Stromal cell of bone marrow (primary cell): ENCODE data around the gene PKDREJ.
"Not testable (repeated sequence)": the region's sequence is repeated elsewhere in the genome, so short reads cannot be mapped to it uniquely, and the experiment has no call there.

Source experiments
- DNase-seq: peaks from one replicate; pipeline ENCODE4 v3.0.0-alpha.2; 2012; ENCODE audit warnings: low read depth

Gene PKDREJ

DNA sequence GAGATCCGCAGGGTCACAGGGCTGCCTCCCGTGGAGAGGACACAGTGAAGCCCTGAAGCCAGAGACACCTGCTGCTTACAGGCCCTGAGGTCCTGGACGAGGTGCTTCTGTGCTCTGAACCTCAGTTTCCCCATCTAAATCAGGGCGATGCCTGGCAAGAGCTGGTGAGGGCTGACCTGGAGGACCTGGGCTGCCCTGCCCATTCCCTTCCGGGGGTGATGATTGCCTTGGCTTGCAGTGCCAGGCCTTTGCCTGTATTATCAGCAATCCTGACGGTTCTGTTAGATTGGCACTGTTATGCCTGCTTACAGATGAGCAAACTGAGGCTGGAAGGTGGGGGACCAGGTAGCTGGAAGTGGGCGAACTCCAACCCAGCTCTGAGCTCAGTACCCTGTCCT is 25.7 kb upstream of the PKDREJ start:
- no peak for DNase-seq

DNA sequence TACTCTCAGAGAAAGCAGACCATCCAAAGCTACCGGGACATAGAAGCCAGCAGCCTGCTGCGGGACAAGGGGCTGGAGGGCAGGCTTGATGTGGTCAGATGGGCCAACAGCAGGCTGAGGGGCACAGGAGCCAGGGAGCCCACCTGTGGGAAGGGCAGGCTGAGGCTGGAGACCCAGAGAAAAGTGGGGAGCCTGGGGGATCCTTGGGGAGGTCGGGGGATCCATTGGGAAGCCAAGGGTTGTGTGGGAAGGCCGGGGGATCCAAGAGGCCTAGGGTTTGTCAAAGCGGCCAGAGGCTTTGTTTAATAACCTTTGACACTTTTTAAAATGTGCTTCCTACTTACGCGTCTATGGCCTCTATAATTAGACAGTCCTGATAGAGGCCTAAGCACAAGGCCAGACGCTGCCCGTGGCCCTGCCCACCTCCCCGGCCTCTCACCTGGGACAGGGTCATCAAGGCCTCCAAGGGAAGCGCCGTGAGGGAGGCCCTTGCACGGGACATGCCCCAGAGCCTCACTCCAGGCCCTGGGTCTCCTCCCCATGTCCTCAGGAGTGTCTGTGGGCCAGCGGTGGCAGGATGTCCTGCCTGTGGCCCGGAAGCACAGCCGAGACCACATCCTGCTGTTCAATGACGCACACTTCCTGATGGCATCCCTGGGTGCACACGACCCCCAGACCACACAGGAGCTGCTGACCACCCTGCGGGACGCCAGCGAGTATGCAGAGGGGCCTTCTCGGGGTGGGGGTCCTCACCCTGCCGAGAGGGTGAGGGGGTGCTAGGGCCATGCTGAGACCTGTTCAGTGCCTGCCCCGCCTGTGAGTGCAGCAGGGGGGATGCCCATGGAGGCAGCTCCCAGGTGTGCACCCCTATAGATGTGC is 25.0 kb upstream of the PKDREJ start:
- no peak for DNase-seq

DNA sequence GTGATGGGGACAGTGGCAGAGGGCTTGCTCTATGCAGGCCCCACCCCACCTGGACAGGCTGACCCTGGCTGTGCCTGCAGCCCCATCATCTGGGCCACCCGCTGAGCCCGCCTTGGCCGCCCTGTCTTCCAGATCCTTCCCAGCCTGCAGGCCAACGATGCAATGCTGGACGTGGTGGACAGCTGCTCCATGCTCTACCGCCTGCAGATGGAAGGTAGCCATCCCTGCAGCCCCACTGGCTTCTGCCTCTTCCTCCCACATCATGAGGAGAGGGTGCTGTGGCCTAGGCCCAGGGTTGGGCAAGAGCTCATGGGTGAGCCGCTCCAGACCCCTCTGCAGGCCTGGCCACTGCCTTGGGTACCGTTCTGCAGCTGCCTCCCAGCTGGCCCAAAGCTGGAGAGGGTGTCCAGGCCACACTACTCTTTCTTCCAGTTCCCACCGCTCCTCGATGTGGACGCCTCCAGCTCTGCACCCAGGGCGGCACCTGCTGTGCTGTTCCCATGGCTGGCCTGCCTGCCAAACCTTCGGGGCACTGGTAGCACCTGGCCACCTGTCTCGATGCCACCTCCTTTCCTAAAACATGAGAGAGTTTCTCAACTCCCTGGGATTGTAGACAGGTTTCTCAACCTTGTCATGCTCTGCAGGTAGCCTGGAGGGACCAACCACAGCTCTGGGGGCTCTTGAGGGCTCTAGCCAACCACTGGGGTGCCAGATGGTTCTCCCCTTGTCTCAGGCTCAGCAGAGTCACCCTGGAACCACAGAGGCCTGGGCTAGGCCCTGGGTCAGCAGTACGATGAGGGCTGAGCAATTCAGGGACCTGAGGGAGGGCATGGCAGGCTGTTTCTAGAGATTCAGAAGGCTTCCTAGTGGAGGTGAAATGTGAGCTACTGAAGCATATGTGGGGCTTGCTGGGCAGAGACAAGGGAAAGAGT is 24.1 kb upstream of the PKDREJ start:
- no peak for DNase-seq

DNA sequence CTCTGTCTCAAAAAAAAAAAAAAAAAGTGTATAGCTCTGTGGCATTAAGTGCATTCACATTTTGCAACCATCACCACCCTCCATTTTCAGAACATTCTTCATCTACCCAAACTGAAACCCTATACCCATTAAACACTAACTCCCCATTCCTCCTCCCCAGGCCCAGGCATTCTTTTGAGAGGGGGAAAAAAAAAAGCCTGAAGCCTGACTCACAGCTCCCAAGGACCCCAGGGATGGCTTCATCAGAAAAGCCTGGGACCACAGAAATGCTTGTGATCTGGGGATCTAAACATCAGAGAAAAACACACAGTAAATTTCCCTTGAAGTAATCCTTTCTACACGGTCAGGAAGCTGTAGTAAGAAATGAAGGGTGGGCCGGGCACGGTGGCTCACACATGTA is 22.9 kb upstream of the PKDREJ start:
- DNase-seq: no peak

DNA sequence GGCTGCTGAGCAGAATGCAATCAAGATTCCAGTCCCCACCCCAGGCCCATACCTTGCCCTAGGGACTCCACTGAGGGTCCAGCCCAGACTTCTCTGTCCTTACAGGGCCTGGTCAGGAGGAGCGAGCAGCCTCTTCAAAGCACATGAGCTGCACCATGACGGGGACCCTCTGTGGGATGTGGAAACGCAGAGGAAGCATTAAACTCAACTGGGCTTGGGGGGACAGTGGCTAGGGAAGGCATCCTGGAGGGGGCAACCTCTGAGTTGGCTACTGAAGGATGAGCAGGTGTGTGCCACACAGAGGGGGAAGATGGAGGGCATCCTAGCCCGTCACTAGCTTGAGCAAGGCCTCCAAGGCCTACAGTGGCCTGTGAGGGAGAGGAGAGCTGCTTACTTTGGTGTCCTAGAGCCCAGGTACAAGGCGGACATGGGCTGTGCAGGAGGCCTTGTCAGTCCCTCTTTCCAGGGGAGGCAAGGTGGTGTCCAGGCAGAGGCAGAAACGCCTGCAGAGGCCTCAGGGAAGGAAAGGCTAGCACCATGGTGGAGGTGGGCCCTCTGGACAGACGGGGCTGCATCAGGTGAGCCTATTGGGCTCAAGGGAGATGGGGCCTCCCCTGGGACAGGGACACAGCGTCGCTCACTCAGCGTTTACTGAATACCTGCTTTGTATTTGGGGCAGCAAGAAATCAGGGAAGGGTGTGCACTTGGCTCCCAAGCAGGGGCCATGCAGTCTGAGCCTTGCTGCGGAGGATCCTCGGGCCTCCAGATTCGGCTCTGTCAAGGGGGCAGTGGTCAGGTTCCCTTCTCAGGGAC is 18.9 kb upstream of the PKDREJ start:
- no peak for DNase-seq

DNA sequence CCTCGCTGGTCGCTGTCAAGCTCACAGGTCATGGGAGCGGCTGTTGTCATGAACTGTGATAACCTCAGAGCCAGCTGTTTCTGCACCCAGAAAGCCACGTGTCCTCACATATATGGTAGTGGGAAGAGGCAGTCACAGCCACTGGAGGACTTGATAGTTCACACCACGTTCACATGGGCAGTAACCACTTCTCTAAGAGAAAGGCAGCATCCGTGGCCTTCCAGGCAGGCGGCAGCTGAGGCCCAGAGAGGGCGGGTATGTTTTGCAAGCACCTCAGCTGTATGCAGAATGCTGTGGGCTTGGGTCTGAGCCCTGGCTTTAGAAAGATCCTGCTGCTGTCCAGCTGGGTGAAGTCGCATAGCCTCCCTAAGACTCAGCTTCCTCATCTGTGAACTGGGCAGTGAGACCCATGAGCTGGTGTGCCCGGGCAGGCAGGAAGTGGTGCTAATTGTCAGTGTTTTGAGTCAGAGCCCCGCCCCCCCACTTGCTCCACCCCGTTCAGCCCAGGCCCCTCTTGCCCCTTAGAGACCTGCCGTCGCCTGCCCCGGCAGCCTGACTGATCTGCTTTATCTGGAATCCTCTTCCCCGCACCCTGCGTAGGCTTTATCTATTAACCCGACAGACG is 18.0 kb upstream of the PKDREJ start:
- no peak for DNase-seq

DNA sequence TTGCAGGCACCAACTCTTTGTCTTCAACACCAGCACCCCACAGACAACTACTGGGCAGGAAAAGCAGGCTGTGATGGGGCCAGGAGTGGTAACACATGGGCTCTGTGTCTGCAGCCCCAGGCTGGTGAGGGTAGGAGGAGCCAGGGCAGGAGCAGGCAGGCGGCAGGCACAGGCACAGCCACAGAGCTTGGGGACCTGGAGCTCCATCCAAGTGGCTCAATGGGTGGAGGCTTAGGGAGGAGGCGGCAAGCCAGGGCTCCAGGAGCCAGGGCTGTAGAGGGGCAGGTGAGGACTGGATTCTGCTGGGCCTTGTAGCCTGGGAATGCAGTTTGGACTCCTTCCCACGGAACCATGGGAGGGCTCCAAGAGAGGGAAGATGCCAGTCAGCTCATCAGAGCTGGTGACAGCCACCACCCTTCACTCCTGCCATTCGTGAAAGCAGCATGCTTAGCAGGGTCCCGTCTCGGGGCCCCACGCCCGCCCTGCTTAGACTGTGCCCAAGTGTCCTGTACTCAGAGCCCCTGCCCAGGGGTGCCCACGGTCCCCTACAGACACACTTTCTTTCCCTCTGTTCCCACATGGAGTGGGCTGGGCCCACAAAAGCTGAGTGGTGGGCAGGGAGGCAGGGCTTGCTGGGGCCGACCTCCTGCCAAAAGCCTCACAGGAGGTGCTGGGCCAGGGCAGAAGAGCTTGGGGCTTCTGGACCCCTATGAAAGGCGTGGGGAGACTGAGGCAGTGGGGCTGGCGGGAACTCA is 17.1 kb upstream of the PKDREJ start:
- DNase-seq: no peak

DNA sequence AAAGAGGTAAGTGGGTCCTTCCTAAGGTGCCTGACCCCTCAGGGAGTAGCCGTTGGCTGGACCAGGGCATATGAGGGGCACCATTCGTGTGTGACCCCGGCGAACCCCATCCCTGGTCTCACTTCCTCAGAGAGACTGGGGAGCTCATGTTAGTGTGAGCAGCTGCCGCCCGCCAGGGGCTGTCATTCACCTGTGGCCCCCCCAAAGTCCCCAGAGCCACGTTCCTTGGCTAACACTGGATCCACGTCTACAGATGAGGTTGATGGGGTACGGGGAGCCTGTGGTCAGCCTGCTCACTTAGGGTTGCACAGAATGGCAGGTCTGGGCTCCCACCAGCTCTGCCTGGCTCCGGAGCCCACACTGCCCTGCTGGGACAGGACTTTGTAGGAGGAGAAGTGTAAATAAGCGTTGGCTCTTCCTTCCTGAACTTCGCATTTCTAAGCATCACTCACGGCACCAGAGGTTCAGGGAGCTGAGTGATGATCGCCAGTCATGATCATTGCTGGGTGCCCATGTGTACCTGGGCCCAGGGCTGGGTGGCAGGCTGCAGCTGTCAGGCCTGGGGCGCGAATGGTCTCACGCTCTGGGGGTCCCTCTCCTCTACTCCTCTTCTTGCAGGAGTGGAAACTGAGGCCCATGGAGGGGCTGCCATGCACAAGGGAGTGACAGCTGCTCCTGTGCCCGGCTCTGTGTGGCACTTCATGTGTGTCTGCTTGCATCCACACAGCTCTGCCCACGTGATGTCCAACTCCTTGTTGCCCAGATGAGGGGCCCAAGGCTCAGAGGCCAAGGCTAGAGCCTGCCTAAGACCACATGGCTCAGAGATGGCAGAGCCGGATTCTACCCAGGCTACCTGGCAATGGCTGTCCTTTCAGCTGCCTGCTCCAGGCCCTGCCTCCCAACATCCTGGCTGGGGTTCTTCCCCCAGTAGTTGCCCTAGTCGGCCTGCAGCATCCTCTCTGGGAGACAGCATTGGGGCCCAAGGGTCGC is 15.8 kb upstream of the PKDREJ start:
- DNase-seq: no peak

DNA sequence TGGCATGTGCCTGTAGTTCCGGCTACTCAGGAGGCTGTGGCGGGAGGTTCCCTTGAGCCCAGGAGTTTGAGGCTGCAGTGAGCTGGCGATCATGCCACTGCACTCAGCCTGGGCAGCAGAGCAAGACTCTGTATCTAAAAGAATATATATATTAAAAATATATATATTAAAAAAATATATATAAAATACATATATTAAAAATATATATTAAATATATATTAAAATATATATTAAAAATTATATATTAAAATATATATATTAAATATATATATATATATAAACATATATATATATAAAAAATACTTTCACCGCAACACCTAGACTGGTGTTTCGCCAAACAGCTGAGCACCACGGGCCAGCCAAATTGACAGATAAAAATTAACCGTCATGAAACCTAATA is 13.4 kb upstream of the PKDREJ start:
- DNase-seq: no peak

DNA sequence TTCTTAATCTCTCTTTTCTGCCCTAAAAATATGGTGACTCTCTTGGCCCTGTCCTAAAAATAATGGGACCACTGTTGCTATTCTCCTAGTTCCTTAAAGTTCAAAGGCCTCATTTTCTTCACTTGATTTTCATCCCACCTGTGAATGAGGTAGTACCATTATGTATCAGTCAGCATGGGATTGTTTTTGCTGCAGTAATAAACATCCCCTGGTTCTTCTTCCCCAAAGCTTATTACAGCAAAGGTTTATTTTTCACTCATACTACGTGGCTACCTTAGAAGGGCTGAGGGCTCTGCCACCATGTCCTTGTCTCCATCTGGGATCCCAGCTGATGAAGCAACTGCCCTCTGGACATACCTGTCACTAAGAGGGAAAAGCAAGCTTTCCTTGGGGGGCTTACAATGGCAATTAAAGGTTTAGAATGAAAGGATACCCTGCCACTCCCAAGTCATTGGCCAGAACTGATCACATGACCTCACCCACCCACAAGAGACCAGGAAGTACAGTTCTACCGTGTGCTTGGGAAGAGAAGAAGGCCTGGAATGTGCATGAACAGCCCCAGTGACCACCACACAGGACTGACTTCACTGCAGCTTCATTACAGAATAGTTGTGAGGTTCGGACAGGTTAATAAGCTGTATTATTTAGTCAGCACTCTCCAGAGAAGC is 12.4 kb upstream of the PKDREJ start:
- no peak for DNase-seq

DNA sequence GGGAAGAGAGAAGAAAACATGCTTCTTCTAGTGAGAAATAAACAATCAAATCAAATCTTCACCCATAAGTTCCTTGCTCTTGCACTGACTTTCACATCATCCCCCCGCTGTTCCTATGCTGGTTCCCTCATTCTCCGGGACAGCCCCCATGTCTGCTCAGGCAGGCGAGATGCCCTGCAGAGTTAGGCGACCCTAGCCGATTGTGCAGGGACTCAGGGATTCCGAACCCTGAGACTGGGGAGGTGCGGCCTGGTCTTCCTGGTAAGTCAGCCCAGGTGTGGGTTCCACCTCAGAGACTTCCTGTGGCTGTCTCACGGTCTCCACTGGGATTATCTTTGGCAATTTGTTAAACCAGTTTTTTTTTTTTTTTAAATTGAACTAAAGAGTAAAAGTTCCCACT is 11.2 kb upstream of the PKDREJ start:
- no peak for DNase-seq

DNA sequence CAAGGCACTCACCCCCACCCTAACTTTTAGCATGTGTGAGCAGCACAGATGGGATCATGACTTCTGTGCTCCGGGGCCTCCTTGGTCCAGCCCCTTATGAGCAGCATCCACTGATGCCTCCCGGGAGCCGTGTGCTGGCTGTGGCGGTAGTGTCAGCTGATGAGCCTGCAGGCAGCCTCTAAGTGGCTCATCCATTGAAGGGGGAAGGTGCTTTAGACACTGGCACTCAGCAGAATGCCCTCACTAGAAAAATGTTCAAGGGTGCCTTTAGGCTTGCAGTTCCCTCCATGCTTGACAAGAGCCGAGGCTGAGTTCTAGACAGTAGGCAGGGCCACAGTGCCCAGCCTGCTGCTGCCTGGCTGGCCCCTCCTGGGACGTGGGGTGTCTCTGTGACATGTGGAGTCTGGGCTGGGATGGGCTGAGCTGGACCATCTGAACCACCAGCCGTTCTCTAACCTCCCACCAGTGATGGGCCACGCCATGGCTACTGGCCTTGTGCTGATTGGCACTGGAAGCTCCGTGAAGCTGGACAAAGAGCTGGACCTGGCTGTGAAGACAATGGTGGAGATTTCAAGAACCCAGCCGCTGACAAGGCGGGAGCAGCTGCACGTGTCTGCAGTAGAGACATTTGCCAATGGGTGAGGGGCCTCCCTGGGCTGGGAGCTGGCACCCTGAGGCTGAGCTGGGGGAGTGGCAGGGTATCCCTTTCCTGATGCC is 10.4 kb upstream of the PKDREJ start:
- no peak for DNase-seq

DNA sequence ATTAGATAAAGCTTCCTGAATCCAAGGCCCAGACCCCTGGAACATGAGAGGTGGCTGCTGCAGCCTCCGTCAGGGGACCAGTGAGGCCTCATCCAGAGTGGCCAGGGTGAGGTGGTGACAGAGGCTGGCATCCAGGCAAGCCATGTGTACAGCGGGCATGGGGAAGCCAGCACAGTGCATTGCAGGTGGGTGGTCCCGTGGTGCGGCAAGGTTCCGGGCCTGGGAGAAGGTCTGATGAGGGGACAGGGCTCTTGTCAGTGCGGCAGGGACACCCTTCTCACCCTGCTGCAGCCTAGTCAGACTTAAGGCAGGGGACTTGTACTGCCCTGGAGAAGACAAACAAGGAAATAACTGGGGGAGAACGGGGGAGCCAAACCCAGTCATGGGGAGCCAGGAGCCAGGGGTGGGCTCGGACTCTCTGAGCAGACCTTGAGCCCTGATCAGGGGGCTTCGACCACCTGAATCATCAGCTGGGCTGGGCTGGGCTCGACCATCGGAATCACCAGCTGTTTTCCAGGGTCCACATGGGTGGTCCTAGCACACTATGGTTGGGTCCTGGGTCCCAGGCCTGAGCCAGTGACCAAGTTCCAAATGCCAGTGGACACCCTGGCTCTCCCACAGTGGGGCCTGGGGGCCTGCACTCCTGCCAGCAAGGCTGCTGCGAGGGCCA is 9.8 kb upstream of the PKDREJ start:
- DNase-seq: no peak

DNA sequence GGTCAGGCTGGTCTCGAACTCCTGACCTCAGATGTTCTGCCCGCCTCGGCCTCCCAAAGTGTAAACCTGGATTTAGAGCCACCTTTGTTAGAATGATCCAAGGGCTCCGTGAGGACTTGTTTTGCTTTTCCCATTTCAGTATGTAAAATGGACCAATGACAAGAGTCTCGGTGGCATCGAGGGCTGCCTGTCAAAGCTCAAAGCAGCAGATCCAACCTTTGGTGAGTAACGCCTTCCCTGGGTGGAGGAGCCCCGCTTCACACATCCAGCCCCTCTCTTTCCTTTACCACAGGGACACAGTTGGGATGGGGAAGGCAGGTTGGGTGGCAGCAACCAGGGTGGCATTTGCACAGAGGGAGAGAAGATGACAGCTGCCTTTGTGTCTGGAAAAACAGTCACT is 9.1 kb upstream of the PKDREJ start:
- no peak for DNase-seq

DNA sequence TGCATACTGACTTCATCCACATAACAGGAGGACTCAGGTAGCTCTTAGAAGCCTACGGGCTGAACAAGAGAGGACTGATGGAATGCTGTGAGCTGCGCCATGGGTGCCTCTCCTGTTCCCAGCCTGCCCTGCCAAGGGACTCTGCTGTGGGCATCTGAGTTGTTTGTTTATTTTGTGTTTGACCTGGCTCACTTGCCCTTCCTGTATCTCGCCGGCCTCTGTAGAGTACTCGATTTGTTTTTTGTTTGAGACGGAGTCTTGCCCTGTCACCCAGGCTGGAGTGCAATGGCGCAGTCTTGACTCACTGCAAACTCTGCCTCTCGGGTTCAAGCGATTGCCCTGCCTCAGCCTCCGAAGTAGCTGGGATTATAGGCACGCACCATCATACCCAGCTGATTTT is 6.4 kb upstream of the PKDREJ start:
- DNase-seq: no peak

DNA sequence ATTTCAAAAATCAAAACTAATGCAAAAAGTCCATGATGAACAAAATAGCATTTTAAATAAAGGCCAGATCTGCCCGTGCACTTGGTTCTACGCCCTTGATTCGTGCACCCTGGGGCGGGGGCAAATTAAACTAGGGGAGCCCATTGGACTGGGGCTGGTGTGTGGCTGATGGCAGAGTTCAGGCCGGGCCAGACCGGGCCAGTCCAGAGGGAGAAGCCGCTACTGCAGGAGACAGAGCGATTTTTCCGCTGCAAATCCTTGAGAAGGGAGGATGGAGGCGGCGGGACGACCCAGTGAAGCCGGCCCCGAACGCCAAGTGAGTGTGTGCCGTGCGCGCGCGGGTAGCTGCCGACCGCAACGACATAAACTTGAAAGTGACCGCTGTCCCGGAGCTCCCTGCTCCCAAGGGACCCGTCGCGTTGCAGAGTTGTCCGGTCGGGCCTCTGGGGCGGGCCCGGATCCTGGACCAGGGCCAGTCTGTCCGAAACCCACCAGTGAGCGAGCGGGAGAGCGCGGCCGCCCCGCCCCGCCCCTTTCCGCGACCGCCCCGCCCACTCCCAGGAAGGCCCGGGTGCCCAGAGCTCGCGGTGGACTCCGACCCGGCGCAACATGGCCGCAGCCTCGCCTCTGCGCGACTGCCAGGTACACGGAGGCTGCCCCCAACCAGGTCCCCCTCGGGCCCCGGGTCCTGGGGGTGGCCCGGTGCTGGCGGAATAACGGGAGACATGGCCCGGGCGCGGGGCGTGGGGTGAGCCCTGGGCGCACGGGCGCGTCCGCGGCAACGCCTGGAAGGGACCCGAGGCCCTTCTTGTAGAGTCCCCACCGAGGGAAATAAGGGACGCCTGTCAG is 4.5 kb upstream of the PKDREJ start, which contains the start of gene TTC38:
TSS of gene TTC38 (plus strand) at position 578 of the 849 bp plus-strand sequence. CDS start at position 610, 32 bp downstream.
- peak; percentile 67 for DNase-seq

DNA sequence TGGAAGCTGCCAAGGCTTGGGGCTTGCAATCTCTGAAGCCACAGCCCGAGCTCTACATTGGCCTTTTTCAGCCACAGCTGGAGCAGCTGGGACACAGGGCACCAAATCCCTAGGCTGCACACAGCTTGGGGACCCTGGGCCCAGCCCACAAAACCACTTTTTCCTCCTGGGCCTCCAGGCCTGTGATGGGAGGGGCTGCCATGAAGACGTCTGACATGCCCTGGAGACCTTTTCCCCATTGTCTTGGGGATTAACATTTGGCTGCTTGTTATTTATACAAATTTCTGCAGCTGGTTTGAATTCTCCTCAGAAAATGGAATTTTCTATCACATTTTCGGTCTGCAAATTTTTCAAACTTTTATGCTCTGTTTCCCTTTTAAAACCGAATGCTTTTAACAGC is 2.5 kb upstream of the PKDREJ start:
- DNase-seq: not testable (repeated sequence)
